ENCODE results near the gene RBM10. TPM values are rescaled to one million over a fixed set of nuclear protein-coding genes. Genes with fewer than 3 reads are reported as not detected.

RBM10 gene
- total and polyA plus RNA-seq, 2 donors (not counting 3 experiments of a cell fraction or from before 2014, with no cell fraction given) = 37.3 to 51.5 TPM

DNA sequence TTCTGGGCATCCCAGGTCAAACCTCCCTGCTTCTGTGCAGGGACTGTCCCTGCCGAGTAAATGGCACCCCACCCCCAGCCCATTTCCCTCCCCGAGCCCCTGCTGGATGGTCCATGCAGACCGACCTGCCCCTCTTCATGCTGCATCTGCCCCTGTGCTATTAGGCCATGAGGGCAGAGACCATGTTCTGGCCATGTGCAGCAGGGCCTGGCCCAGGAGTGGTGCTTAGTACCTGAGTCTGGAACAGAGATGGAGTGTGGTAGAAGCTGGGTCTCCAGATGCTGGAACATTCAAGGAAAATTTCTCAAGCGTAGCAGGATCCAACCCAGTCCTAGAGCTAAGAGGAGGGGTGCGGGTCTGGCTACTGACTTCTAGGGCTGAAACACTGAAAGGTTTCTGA is 33.3 kb downstream of the RBM10 start:
- no TSS peak for BruUV-seq (replicated peaks)
- ChIA-PET POLR2A (no interaction called here), CTCF (no interaction called here)
- Histone ChIP-seq H3K9ac (replicated peaks; ENCODE audit: extremely low read depth, insufficient read depth, low read length) (no peak overlapping the region), H3K27me3 (ENCODE audit: control insufficient read depth in 2 of 2, insufficient read depth in 2 of 2, low read length in 2 of 2) (no peaks in the 10 kb centered on the region), H3K9me1 (replicated peaks; ENCODE audit: control insufficient read depth, extremely low read depth, insufficient read depth, low read length) (no peaks in the 10 kb centered on the region), H3K4me1 (ENCODE audit: control insufficient read depth, extremely low read depth, insufficient read depth, low read length) (no peaks in the 10 kb centered on the region), H3K36me3 (ENCODE audit: control insufficient read depth in 2 of 2, extremely low read depth in 1 of 2, insufficient read depth in 2 of 2, low read length in 2 of 2) (peaks cover 0 to 46% of the 10 kb centered on the region in 2 experiments), H3K9me3 (replicated peaks; ENCODE audit: control insufficient read depth, insufficient read depth, low read length) (no peaks in the 10 kb centered on the region), H3K4me3 (replicated peaks in 1 of 3; ENCODE audit: insufficient read depth in 1 of 3, low read depth in 1 of 3, low read length in 3 of 3) (no peak overlapping the region), H2AFZ (ENCODE audit: low read depth, low read length) (no peak overlapping the region), H3K4me2 (ENCODE audit: insufficient read depth, low read length) (no peak overlapping the region), H4K20me1 (replicated peaks; ENCODE audit: control insufficient read depth, extremely low read depth, insufficient read depth, low read length) (no peaks in the 10 kb centered on the region), H3K79me2 (ENCODE audit: control insufficient read depth, insufficient read depth, low read length) (no peaks in the 10 kb centered on the region), H3K27ac (ENCODE audit: insufficient read depth, low read depth, low read length) (no peak overlapping the region)
- no peak for FAIRE-seq
- intact Hi-C loops (cut with micrococcal nuclease) = no loop called here
- dilution Hi-C loops (cut with MboI; ENCODE audit: extremely low pct_ligation_motif_present, low sequenced_read_pairs) = no loop called here
- no peak for DNase-seq (ENCODE audit: low read depth, low spot score)
- TF ChIP-seq FOS (IDR thresholded peaks at IDR 0.05; ENCODE audit: borderline replicate concordance, insufficient read depth, low read length) (no peak), GATA2 (IDR thresholded peaks at IDR 0.05; ENCODE audit: insufficient read depth, insufficient read length, low read depth, low read length) (no peak), POLR2AphosphoS5 (IDR thresholded peaks at IDR 0.05; ENCODE audit: insufficient read depth, low read depth, low read length) (no peak), EZH2 (IDR thresholded peaks at IDR 0.05; ENCODE audit: borderline replicate concordance, low read depth, low read length, severe bottlenecking) (no peak), MYC (IDR thresholded peaks at IDR 0.05; ENCODE audit: low read depth, low read length) (no peak), JUN (IDR thresholded peaks at IDR 0.05; ENCODE audit: borderline replicate concordance, insufficient read depth, insufficient read length, low read depth) (no peak), POLR2A (IDR thresholded peaks at IDR 0.05; ENCODE audit: low read depth, low read length) (no peak)
- TF ChIP-seq, protein P1, sequence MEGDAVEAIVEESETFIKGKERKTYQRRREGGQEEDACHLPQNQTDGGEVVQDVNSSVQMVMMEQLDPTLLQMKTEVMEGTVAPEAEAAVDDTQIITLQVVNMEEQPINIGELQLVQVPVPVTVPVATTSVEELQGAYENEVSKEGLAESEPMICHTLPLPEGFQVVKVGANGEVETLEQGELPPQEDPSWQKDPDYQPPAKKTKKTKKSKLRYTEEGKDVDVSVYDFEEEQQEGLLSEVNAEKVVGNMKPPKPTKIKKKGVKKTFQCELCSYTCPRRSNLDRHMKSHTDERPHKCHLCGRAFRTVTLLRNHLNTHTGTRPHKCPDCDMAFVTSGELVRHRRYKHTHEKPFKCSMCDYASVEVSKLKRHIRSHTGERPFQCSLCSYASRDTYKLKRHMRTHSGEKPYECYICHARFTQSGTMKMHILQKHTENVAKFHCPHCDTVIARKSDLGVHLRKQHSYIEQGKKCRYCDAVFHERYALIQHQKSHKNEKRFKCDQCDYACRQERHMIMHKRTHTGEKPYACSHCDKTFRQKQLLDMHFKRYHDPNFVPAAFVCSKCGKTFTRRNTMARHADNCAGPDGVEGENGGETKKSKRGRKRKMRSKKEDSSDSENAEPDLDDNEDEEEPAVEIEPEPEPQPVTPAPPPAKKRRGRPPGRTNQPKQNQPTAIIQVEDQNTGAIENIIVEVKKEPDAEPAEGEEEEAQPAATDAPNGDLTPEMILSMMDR (IDR thresholded peaks at IDR 0.05; ENCODE audit: extremely low read depth in 1 of 2, insufficient read depth in 1 of 2, low read depth in 1 of 2, low read length in 2 of 2) = no peak
- TF ChIP-seq, protein P2, sequence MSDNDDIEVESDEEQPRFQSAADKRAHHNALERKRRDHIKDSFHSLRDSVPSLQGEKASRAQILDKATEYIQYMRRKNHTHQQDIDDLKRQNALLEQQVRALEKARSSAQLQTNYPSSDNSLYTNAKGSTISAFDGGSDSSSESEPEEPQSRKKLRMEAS (IDR thresholded peaks at IDR 0.05; ENCODE audit: insufficient read depth, insufficient read length) = no peak

Measured in endothelial cell of umbilical vein (primary cell).